ENCODE data around the gene PUS7L.
"Not testable (repeated sequence)": the region's sequence is repeated elsewhere in the genome, so short reads cannot be mapped to it uniquely, and the experiment has no call there.

Gene PUS7L

DNA sequence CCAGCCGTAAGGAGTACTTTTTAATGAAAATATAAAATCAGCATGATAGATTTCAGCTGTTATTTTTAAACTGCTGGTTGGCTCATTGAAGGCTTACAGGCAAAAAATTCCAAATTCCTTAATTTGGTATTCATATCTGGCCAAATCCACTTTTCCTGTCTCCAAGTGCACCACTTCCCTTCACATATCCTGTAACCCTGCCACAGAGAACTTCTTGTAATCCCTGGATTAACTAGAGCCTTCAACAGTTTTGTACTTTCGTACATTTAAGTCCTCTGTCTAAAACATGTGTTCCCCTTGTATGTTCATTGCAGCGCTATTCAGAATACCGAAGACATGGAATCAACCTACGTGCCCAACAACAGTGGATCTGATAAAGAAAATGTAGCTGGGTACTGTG, 9.6 kb downstream of the PUS7L start:
- DNase-seq (ENCODE audit: low read depth, low spot score), result no peak

DNA sequence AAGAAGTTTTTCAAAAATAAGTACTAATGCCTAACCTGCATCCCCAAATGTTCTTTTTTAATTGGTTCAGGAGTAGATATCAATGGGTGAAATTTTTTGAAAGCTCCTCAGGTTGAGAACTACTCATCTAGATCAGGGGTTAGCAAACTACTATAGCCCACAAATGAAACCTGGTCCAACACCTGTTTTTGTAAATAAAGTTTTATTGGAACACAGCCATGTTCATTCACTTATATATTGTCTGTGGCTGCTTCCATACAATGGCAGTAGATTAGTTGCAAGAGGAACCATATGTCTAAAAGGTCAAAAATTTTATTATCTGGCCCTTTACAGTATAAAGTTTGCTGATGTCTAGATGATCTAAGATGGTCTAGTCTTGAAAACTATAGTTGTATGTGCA, 13.8 kb downstream of the PUS7L start:
- no peak for DNase-seq (ENCODE audit: low read depth, low spot score)

DNA sequence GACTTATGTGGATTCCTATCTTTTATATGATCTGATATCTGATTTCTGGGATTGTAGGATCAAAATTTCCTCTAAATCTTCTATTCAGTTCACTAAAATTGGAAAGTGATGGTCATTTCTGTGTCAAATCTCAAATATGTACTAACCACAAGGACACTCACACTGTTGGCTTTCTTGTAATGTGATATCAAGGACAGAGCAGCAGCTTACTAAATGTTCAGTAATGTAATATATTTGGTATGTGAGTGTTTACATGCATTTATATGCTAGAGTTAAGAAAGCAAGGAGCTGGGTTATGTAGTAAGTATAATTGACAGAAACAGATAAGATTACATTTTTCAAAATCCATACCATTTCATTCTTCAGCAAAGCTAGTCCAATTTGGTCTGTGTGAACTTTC, 16.5 kb downstream of the PUS7L start:
- no peak for DNase-seq (ENCODE audit: low read depth, low spot score)

DNA sequence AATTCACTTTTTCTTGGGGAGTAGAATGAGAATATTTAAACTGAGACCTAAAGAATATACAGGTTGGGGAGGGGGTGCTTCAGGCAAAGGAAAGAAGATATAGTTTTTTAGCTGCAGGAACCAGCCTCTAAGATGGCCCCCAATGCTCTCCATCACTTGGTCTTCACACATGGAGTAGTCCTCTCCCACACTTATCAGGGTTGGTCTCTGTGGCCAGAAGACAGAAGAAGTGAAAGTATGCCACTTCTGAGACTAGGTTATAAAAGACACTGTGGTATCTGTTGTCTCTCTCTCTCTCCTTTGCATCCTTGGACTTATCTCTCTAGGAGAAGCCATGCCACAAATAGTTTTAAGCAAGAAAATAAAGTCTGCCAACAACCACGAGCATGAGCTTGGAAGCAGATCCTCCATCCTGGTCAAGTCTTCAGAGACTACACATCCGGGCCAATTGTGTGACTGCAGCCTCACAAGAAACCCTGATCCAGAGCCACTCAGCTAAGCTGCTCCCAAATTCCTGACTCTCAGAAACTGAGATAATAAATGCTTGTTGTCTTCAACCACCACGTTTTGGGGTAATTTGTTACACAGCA, 18.0 kb downstream of the PUS7L start:
- no peak for DNase-seq (ENCODE audit: low read depth, low spot score)

DNA sequence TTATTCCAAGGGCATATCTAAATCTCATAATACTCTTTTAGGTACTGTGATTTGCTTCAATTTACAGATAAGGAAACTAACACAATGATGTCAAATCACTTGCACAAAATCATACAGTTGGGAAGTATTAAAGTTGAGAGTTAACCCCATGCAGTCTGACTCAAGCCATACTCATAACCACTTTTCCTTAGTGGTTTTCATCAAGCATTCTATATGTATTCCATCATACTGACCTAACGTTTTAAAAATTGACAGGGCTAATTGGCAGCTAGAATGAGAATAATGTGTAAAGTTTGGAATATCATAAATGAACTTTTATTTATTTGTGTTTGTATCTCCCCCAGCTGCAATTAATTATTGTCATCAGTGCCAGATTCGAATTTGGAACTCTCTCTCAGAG, 20.9 kb downstream of the PUS7L start:
- DNase-seq (ENCODE audit: low read depth, low spot score), result no peak

DNA sequence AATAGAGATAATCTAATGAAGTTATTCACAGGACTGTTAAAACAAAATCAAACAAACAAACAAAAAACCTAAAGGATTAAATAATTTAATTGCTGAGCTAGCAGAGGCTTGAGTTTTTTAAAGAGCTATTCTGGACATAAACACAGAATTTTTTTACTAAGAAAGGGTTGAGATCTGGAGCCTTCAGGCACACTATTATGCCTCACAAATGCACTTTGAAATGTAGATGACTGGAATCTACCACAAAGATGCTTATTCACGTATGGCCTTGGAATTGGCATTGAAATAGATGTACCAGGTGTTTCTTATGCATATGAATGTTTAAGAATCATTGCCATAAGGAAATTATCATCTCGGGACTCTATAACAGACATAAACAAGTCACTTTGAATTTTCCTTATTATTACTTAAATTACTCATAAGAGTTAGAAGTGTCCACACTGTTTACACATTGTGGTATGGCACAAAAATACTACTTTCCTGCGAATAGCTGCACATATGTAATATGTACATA, 21.6 kb downstream of the PUS7L start:
- no peak for DNase-seq (ENCODE audit: low read depth, low spot score)

DNA sequence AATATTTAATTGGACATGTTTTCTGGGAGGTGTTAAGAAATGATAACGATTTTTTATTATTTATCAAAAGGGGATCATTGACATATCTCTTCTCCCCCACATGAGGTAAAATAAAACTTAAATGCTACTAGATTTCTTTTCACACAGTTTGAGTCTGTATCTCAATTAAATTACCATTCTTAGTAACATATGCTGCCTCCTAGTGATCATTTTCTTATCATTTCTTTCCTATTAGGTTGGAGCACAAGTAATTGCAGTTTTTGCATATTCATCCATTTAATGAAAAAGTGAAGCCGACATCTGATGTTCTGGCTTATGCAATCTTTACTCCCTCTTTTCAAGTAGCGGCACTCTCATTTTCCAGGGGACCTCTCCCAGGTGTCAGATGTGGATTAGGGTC, 24.9 kb downstream of the PUS7L start:
- no peak for DNase-seq (ENCODE audit: low read depth, low spot score)

DNA sequence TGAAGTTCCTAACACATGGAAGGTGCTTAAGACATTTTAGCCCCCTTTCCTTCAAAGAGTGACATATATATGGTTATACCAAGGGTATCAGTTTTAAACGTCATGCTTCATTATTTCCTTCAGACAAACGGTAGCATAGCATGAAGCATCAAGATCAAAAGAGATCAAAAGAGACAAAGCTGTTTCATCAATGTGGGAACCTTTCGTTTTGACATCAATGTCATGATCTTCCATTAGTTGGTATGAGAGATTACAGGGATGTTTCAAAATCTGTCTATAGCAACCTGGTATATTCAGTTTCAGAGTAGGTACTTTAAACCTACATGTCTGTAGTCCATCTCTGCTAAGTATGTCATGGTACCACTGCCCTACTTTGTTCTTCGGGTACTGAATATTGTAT, 28.3 kb downstream of the PUS7L start:
- no peak for DNase-seq (ENCODE audit: low read depth, low spot score)

DNA sequence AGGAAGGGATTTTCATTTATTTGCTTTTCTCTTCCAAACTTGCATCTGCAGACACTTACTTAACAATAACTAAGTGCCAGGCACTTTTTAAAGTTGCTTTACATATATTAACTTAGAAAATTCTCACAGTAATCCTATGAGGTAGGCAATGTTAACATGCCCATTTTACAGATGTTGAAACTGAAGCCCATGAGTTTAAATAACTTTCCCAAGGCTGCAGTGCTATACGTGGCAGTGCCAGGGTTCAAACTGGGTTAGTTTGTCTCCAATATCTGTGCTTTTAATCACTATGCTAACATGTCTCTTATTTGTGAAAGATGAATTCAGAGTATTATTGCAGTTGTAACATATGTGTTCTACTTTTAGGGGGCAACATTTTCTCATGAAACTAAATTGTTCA, 29.9 kb downstream of the PUS7L start:
- DNase-seq (ENCODE audit: low read depth, low spot score), result no peak

DNA sequence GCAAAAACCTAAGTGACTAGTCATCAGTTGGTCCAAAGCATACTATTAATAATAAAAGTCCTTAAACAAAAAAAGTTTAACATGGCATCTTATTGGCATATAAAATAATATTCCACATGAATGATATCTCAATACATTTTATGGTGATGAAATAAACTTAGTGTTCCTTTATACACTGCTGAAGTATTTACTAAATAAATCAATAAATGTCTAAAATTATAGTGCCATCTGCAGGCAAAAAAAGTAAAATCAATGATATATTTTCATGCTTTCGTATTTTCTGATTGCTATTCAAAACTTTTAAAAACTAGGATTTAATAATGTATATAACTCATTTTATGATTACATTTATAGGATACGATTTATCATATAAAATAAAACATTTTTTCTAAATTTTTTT, 30.5 kb downstream of the PUS7L start:
- no peak for DNase-seq (ENCODE audit: low read depth, low spot score)

DNA sequence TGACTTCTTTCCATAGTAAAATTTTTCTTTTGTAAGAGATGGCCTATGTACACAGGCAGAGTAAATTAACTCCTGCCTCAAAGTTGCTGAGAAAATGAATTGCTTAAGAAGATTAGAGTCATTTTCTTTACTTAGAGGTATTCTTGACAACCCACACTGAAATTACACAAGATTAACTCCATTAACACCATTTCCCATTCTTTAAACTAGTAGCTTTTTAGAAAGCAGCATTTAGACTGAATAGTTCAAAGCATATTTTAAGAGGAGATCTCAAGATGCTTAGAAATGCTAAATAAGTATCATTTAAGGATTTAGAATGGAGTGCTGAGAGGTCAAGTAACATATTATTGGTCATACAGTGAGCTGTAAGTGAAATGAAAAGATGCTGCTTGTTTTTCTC, 35.5 kb downstream of the PUS7L start:
- no peak for DNase-seq (ENCODE audit: low read depth, low spot score)

DNA sequence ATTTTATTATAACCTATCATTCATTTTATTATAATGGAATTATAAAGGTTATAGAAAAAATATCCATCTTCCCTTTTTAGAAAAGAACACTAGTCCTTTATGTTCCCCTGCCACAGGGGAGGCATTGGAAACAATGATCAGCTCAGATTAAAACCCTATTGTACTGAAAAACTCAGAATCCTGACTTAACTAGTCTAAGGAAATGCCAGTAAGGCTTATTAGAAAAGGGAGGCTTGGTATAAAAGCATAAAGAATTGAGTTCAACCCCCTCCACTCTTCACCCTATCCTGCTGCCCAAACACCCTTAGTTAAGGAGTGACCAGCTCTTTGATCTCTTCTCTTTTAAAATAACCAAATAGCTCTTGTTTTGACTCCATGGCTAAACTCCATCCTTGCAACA, 36.0 kb downstream of the PUS7L start:
- DNase-seq (ENCODE audit: low read depth, low spot score), result no peak

DNA sequence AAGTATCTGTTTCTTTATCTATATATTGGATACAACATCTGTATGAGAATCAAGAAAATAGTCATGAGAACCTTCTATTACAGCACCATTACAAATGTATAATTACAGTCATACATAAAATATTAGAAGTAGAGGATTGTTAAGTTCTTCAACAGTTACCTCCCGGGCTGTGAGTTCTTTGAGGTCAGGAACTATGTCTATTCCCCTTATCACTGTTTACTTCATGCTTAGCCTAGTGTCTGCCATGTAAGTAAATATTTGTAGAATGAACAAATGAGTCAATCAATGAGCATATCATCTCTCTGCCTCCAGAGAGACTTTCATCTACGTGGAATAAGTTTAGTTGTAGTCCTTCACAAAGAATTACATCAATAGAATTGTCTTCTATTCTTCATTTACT, 47.2 kb downstream of the PUS7L start:
- DNase-seq (ENCODE audit: low read depth, low spot score), result no peak

DNA sequence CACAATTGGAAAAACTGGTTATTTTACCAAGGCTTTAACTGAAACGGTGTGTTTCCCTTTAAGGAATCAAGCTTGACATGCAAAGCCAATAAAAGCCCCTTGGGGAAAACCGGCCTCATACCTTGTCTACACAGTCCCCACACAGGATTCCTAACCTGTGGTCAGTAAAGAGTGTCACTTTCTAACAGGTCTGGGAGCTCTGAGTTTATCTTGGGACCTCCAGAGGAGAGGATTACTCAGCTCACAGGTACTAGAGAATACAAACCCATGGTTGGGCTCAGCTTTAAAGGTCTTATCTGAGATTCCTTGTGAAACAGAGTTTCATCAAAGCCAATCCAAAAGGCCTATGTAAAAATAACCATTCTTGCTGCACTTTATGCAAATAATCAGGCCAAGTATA, 54.8 kb downstream of the PUS7L start:
- not testable (repeated sequence) for DNase-seq (ENCODE audit: low read depth, low spot score)

DNA sequence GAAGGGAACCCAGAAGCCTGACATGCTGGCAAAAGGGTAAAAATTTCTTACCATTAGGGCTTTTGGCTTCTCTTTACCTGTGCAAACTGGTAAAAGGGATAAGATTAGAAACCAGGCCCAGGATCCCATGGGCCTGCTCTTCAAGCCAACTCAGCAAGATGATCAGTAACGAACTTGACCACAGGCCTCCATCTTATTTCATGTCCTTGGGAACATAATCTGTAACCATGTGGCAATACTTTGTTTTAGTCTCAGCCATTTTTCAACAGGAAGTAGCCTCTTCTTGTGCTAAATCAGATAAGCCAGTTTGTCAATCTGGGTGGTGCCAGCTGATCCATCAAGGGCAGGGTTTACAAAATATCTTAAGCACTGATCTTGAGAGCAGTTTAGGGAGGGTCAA, 57.4 kb downstream of the PUS7L start:
- not testable (repeated sequence) for DNase-seq (ENCODE audit: low read depth, low spot score)

DNA sequence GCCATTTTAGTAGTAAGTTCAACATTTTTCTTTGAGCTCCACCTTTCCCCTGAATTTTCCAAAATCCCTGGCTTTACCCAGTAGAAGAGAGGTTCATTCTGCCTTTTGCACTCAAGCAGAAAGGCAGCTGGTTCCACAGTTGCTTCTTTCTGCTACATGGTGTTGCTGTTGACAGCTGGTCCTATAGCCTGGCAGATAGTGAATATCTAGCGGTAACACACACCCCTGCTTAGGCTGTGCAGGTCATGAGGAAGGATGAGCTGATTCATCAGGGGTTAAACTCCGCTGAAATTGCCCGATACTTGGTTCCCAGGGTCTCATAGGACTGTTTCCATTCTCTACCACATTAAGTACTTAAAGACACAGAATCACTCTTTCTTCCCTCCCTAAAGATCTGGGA, 62.4 kb downstream of the PUS7L start:
- no peak for DNase-seq (ENCODE audit: low read depth, low spot score)

DNA sequence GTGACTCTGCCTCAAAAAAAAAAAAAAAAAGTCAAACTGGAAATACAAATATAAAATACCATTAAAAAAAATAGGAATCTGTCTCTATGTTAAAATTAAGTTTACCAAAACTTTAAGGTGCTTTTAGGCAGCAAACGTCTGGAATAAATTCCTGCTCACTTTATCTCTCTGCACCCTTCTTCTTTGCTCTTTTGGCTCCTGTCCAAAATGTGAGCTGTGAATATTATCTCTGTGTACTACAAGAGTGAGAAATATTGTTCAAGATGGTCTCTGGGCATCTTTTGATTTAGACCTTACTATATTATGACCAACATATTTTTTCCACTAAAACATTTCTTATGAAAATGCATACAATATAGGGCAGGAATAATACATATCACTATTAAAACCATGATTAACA, 63.7 kb downstream of the PUS7L start:
- no peak for DNase-seq (ENCODE audit: low read depth, low spot score)

DNA sequence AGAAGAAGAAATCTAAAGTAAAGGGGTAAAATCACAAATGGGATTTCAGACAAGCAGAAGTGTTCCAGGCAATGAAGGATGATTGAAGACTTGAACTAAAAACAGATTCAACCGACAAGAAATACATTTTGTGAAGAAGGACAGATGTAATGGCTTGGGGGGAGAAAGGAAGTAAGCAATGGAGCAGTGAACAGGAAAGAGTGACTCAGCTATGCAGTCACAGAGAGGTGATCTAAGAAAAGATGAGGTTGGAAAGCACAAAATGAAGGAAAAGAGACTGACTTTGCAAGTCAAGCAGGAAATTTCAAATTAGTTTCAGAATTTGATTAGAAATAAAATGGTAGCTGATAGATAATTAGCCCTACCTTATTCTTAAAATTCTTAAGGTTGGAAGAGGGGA, 66.5 kb downstream of the PUS7L start:
- no peak for DNase-seq (ENCODE audit: low read depth, low spot score)

DNA sequence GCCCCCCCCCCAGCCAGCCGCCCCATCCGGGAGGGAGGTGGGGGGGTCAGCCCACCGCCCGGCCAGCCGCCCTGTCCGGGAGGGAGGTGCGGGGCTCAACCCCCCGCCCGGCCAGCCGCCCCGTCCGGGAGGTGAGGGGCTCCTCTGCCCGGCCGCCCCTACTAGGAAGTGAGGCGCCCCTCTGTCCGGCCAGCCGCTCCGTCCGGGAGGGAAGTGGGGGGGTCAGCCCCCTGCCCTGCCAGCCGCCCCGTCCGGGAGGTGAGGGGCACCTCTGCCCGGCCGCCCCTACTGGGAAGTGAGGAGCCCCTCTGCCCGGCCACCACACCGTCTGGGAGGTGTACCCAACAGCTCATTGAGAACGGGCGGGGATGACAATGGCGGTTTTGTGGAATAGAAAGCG, 73.1 kb downstream of the PUS7L start:
- DNase-seq (ENCODE audit: low read depth, low spot score), result not testable (repeated sequence)

DNA sequence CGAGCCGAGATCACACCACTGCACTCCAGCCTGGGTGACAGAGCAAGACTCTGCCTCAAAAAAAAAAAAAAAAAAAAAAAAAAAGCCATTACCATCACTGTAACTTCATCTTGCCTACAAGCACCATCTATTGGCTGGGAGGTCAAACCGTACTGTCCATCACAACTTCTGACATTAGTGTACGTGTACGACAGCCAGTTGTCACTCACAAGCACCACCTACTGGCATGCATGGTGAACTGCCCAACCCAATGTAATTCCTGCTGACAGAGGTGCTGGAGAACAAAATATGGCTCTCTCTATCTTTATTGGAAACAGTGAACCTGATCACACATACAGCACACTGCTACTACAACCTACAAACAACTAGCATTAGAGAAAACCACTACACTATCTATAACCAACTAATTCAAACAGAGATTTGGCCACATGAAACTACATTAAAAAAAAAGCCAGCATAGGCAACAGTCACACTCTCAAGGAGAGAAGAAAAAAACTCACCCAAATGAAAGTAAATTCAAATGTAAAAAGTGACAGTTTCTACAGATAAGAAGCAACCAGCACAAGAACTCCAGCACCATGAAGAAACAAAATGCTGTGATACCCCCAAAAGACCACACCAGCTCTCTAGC, 82.3 kb downstream of the PUS7L start:
- DNase-seq (ENCODE audit: low read depth, low spot score), result no peak

DNA sequence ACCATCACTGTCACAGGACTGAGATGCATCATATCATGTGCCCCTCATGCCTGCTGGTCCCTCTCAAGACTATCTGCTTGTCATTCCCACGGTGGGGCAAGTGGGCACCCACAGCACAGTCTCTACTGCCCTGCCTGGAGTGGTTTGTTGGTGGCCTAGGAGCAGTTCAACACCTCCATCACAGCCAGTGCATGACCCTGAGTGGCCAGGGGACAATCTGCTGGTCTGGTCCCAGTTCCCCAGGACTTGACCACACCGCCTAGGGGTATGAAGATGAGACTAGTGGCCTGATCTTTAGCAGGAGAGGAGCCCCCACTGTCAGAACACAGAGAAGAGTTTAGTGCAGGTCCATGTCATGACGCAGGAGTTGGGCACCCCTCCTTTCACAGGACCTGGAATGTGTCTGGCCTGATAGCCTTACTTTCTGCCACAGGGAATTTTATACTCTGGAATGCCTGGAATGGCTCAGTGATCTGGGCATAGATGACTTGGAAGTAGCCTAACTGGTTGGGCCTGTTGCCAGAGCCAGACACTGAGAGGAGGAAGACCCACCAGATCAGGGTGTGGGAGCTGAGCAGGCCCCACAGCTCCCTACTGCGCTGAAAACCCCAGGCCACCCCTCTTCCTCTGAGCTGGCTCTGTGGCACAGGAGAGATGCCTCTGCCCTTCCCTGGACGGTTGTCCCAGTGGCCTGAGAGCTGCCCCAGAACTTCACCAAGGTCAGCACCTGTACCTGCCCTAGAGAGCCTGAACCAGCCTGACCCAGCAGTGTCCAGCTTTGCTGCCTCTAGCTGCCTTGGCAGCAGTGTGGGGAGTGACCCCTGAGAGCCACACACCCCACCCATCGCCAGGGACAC, 83.3 kb downstream of the PUS7L start:
- DNase-seq (ENCODE audit: low read depth, low spot score), result no peak

DNA sequence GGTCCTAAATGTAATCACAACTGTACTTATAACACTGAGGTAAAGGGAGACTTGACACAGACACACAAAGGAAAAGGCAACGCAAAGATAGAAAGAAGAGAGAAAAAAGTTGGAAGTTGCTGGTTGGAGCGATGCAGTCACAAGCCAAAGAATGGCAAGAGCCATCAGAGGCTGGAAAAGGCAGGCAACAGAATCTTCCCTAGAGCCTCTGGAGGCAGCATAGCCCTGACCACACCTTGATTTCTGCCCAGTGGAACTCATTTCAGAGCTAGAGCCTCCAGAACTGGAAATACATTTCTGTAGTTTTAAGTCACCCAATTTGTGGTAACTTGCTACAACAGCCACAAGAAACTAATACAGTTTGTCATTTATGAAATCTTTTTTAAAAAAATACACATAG, 89.2 kb downstream of the PUS7L start:
- DNase-seq (ENCODE audit: low read depth, low spot score), result no peak

Data from brain pericyte (primary cell).